SK-N-MC (cell line): ENCODE data around the gene NOVA2.
"Not testable (repeated sequence)": the region's sequence is repeated elsewhere in the genome, so short reads cannot be mapped to it uniquely, and the experiment has no call there.

Source experiments
- DNase-seq: peaks from one replicate; pipeline ENCODE4 v3.0.0-alpha.2; 2011; ENCODE audit warnings: low read depth, low spot score
- H3K27ac ChIP-seq: fragments of 200-600 bp; sonication (generic); 2 replicates; pipeline ENCODE4 v1.5.1; 2016; ENCODE audit warnings: mixed run types
- H3K36me3 ChIP-seq: fragments of 200-600 bp; sonication (generic); 2 replicates; pipeline ENCODE4 v1.6.1; 2017; ENCODE audit warnings: antibody characterized with exemption, low read length, mixed read lengths; ENCODE audit not compliant: insufficient read depth
- H3K4me3 ChIP-seq: fragments of 200-600 bp; sonication (generic); 2 replicates; pipeline ENCODE4 v1.5.1; 2016
- H3K9ac ChIP-seq: fragments of 200-600 bp; sonication (generic); 2 replicates; pipeline ENCODE4 v1.8.0; 2017; ENCODE audit warnings: mixed run types, mixed read lengths; ENCODE audit not compliant: insufficient read length
- H3K9me3 ChIP-seq: fragments of 200-600 bp; sonication (generic); 2 replicates; pipeline ENCODE4 v1.6.1; 2017; ENCODE audit warnings: low read depth, mild to moderate bottlenecking, antibody characterized with exemption, low read length, moderate library complexity, mixed read lengths
- EZH2 ChIP-seq: fragments of 200-600 bp; sonication (generic); IDR thresholded peaks from one replicate; pipeline ENCODE4 v1.6.1; 2017; ENCODE audit warnings: antibody characterized with exemption
- FOXP2 ChIP-seq: optimal IDR thresholded peaks from 2 replicates; pipeline ENCODE3; 2011; ENCODE audit warnings: mild to moderate bottlenecking, moderate library complexity; ENCODE audit not compliant: insufficient read depth; ENCODE audit errors: extremely low read length, control extremely low read depth
- POLR2AphosphoS5 ChIP-seq: IDR thresholded peaks from 2 replicates; pipeline ENCODE4 v1.6.1; 2012; ENCODE audit warnings: mild to moderate bottlenecking, low read depth, low read length, borderline replicate concordance

The NOVA2 gene

GRCh38 chr19:45899253-45899652 lies 74.4 kb downstream of the NOVA2 start:
- H3K4me3 ChIP-seq, result no peak overlapping the region
- no peak overlapping the region for H3K9ac ChIP-seq
- H3K27ac ChIP-seq, result no peak overlapping the region
- no peak for DNase-seq
- TF ChIP-seq FOXP2 (no peak), POLR2AphosphoS5 (no peak), EZH2 (no peak)
- no peaks in the 10 kb centered on the region for H3K9me3 ChIP-seq
- peaks cover 26% of the 10 kb centered on the region; the same call in 1 of the 2 replicates for H3K36me3 ChIP-seq

GRCh38 chr19:45897261-45897812 lies 76.3 kb downstream of the NOVA2 start:
- no peak for DNase-seq
- Histone ChIP-seq H3K9me3 (no peaks in the 10 kb centered on the region), H3K9ac (no peak overlapping the region), H3K4me3 (no peak overlapping the region), H3K27ac (no peak overlapping the region), H3K36me3 (peaks cover 26% of the 10 kb centered on the region; the same call in 1 of the 2 replicates)
- TF ChIP-seq FOXP2 (no peak), POLR2AphosphoS5 (no peak), EZH2 (no peak)

- peaks cover 26% of the 10 kb centered on the region; the same call in 1 of the 2 replicates for H3K36me3 ChIP-seq
- not testable (repeated sequence) for H3K9me3 ChIP-seq, H3K27ac ChIP-seq, DNase-seq, H3K9ac ChIP-seq, H3K4me3 ChIP-seq
Observed at GRCh38 chr19:45895983-45896599, 77.6 kb downstream of the NOVA2 start.

- TF ChIP-seq POLR2AphosphoS5, result no peak
- no peak for TF ChIP-seq FOXP2
- TF ChIP-seq EZH2, result no peak
- Histone ChIP-seq H3K4me3 (no peak overlapping the region), H3K36me3 (peaks cover 21% of the 10 kb centered on the region; the same call in 1 of the 2 replicates), H3K9me3 (no peaks in the 10 kb centered on the region), H3K9ac (no peak overlapping the region), H3K27ac (no peak overlapping the region)
- DNase-seq, result no peak
Observed at GRCh38 chr19:45895519-45895972, 78.1 kb downstream of the NOVA2 start.

- no peak for TF ChIP-seq POLR2AphosphoS5
- no peak for TF ChIP-seq EZH2
- no peak for TF ChIP-seq FOXP2
- no peaks in the 10 kb centered on the region for H3K9me3 ChIP-seq
- no peak overlapping the region for H3K9ac ChIP-seq
- H3K4me3 ChIP-seq, result no peak overlapping the region
- H3K36me3 ChIP-seq, result no peaks in the 10 kb centered on the region; the same call in 1 of the 2 replicates
- H3K27ac ChIP-seq, result no peak overlapping the region
- no peak for DNase-seq
Observed at GRCh38 chr19:45890877-45891276, 82.8 kb downstream of the NOVA2 start.

GRCh38 chr19:45889210-45889885 lies 84.3 kb downstream of the NOVA2 start:
- H3K27ac ChIP-seq, result no peak overlapping the region
- TF ChIP-seq POLR2AphosphoS5 (no peak), EZH2 (no peak), FOXP2 (no peak)
- H3K9ac ChIP-seq, result no peak overlapping the region
- no peaks in the 10 kb centered on the region for H3K9me3 ChIP-seq
- H3K36me3 ChIP-seq, result no peaks in the 10 kb centered on the region
- DNase-seq, result no peak
- H3K4me3 ChIP-seq, result no peak overlapping the region

- Histone ChIP-seq H3K36me3 (no peaks in the 10 kb centered on the region), H3K4me3 (peak overlapping the region; percentile 98), H3K9me3 (no peaks in the 10 kb centered on the region), H3K9ac (peak overlapping the region; percentile 88), H3K27ac (peak overlapping the region; percentile 93)
- TF ChIP-seq EZH2 (no peak), POLR2AphosphoS5 (no peak), FOXP2 (no peak)
- DNase-seq, result no peak
Observed at GRCh38 chr19:45887200-45887710, 86.4 kb downstream of the NOVA2 start.

- no peaks in the 10 kb centered on the region for H3K9me3 ChIP-seq
- H3K9ac ChIP-seq, result peak overlapping the region; percentile 88
- peak overlapping the region; percentile 93 for H3K27ac ChIP-seq
- peak; percentile 77 for DNase-seq
- peak overlapping the region; percentile 98 for H3K4me3 ChIP-seq
- peak; percentile 78 for TF ChIP-seq POLR2AphosphoS5
- TF ChIP-seq FOXP2, result no peak
- no peaks in the 10 kb centered on the region for H3K36me3 ChIP-seq
Observed at GRCh38 chr19:45886427-45887199, 87.1 kb downstream of the NOVA2 start.
